ENCODE measurements around the gene TMEM240. TPM values are rescaled to one million over a fixed set of nuclear protein-coding genes. Genes with fewer than 3 reads are reported as not detected.

The TMEM240 gene
- 16.7 to 18.3 TPM (median 17.3 TPM) in 3 replicates for total RNA-seq

DNA sequence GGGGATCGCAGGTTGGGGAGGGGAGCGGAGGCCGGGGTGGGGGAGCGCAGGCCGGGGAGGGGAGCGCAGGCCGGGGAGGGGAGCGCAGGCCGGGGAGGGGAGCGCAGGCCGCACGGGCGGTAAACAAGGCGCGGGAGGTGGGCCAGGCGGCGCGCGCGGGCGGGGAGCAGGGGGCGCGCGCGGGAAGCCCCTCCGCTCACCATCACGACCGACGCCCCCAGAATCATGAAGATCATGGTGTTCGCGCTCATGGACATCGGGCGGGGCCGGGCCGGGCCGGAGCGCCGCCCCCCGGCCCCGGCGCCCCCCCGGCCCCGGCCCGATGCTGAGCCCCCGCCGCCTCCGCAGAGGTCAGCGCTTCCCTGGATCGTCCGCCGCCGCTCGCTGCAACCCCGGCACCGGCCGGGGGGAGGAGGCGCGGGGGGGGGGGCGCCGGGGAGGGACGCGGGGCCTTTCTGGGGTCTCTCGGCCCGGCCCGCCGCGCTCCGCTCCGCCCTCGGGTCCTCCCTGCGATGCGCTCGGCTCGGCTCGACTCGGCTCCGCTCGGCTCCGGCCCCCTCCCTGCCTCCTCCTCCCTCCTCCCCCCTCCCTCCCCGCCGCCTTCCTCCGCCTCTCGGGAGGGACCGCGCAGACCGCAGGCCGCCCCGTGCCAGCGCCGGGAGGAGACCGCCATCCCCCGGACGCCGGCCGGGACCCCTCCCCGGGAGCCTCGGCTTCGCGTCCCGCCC lies at the start of gene TMEM240:
Gene TMEM240, minus strand, starts transcription at position 535 of the 728 bp plus-strand sequence. Its CDS starts 278 bp downstream, at position 257.
- H3K4me3 Mint-ChIP-seq = peak within 1 kb of the TSS; percentile 80
- H3K9me3 Mint-ChIP-seq = no peaks in the 10 kb centered on the region
- peak within 1 kb of the TSS; percentile 67 for H3K27ac Mint-ChIP-seq
- no peaks in the 10 kb centered on the region for H3K4me1 Mint-ChIP-seq
- TF ChIP-seq, protein P1, sequence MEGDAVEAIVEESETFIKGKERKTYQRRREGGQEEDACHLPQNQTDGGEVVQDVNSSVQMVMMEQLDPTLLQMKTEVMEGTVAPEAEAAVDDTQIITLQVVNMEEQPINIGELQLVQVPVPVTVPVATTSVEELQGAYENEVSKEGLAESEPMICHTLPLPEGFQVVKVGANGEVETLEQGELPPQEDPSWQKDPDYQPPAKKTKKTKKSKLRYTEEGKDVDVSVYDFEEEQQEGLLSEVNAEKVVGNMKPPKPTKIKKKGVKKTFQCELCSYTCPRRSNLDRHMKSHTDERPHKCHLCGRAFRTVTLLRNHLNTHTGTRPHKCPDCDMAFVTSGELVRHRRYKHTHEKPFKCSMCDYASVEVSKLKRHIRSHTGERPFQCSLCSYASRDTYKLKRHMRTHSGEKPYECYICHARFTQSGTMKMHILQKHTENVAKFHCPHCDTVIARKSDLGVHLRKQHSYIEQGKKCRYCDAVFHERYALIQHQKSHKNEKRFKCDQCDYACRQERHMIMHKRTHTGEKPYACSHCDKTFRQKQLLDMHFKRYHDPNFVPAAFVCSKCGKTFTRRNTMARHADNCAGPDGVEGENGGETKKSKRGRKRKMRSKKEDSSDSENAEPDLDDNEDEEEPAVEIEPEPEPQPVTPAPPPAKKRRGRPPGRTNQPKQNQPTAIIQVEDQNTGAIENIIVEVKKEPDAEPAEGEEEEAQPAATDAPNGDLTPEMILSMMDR (IDR thresholded peaks at IDR 0.05; ENCODE audit: unreplicated experiment) = no peak
- H3K36me3 Mint-ChIP-seq = peaks cover 5% of the 10 kb centered on the region
- H3K27me3 Mint-ChIP-seq (ENCODE audit: low read depth) = no peaks in the 10 kb centered on the region
- DNase-seq (ENCODE audit: low spot score in 2 of 2, unreplicated experiment in 2 of 2) = peak; percentile 74 to 77

DNA sequence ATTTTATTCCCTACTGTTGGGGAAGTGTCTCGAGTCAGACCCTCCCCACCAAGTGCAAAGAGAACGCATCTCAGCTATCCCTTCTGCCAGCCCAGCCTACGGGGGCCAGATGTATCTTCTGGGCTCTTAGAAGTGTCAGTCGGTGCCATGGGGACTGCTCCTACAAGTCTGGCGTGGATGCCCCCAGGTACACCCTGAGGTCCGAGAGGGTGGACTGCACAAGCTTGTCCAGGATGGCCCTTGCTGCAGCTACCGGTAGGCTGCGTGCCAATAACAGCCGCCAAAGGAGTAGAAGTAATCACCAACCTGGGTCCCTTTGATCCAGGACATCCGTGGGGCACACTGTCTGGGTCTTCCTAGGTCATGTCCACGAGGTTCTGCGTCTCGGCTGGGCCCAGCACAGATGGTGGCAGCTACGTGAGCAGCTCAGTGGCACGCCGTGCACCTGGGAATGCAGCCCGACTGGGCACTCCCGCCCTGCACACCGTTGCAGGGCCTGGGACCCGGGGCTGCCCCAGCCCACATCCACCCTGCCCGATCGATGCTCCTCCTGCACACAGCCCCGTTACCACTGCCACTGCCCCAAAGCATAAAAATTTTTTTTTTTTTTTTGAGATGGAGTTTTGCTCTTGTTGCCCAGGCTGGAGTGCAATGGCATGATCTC lies 43.1 kb upstream of the TMEM240 start:
- no peak overlapping the region for H3K4me3 Mint-ChIP-seq
- H3K9me3 Mint-ChIP-seq = no peaks in the 10 kb centered on the region
- TF ChIP-seq, protein P1 (IDR thresholded peaks at IDR 0.05; ENCODE audit: unreplicated experiment) = no peak
- H3K27me3 Mint-ChIP-seq (ENCODE audit: low read depth) = peaks cover 66% of the 10 kb centered on the region
- H3K4me1 Mint-ChIP-seq = no peaks in the 10 kb centered on the region
- no peaks in the 10 kb centered on the region for H3K36me3 Mint-ChIP-seq
- DNase-seq (ENCODE audit: low spot score in 2 of 2, unreplicated experiment in 2 of 2) = no peak
- no peak overlapping the region for H3K27ac Mint-ChIP-seq

DNA sequence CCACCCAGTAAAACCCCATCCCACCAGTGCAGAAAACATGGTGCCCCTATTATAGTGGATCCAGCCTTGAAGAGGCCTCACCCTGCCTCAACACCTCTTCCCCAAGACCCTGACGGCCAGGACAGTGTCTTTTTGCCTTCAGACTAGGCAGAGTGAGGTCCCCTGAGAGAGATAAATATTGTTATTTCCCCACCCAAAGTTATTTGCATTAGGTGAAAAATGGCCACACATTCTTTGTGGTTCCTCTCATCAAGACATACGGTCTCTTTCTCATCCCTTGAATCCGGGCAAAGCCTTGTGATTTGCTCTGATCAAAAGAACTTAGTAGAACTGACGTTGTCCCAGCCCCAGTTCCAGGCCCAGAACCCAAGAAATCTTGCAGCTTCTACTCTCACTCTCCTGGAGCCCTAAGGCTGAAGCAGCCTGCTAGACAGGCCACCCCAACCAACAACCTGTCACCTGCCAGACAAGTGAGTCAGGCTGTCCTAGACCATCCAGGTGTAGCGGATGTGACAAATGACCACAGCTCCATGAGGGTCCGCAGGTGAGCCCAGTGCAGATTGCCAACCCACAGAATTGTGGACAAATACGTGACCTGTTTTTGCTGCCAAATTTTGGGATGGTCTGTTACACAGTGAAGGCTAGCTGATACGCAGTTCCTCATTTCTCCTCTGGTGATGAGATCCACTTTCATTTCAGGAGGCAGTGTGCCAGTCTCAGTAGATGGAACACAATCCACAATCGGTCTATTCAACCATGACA lies 42.3 kb upstream of the TMEM240 start:
- H3K4me3 Mint-ChIP-seq = no peak overlapping the region
- TF ChIP-seq, protein P1 (IDR thresholded peaks at IDR 0.05; ENCODE audit: unreplicated experiment) = no peak
- H3K9me3 Mint-ChIP-seq = no peaks in the 10 kb centered on the region
- no peaks in the 10 kb centered on the region for H3K4me1 Mint-ChIP-seq
- DNase-seq (ENCODE audit: low spot score in 2 of 2, unreplicated experiment in 2 of 2) = no peak
- no peaks in the 10 kb centered on the region for H3K36me3 Mint-ChIP-seq
- H3K27me3 Mint-ChIP-seq (ENCODE audit: low read depth) = peaks cover 69% of the 10 kb centered on the region
- H3K27ac Mint-ChIP-seq = no peak overlapping the region

DNA sequence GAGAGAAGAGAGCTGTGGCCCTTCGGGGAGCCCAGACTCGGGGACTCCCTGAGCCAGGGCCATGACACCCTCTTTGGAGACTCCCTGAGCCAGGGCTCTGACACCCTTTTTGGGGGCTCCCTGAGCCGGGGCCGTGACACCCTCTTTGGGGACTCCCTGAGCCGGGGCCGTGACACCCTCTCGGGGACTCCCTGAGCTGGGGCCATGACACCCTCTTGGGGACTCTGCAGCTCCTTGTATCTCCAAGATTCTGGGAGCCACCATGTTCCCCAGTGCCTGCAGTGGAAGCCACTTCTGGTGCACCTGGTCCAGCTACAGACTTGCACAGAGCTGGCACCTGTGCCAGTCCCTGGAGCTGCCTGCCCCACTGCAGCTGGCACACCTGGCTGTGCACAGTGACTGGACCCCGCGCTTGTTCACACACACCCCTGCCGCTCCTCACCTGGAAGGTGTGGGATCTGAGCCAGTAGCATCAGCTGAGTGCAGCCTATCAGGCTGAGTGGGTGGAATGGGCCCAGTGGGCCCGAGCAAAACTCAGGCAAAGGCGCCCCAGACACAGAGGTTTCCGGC lies 38.0 kb upstream of the TMEM240 start:
- Mint-ChIP-seq H3K4me3 (no peak overlapping the region), H3K9me3 (no peaks in the 10 kb centered on the region), H3K27me3 (ENCODE audit: low read depth) (peaks cover 45% of the 10 kb centered on the region), H3K4me1 (peaks cover 14% of the 10 kb centered on the region), H3K36me3 (no peaks in the 10 kb centered on the region), H3K27ac (no peak overlapping the region)
- TF ChIP-seq, protein P1 (IDR thresholded peaks at IDR 0.05; ENCODE audit: unreplicated experiment) = no peak
- no peak for DNase-seq (ENCODE audit: low spot score in 2 of 2, unreplicated experiment in 2 of 2)

DNA sequence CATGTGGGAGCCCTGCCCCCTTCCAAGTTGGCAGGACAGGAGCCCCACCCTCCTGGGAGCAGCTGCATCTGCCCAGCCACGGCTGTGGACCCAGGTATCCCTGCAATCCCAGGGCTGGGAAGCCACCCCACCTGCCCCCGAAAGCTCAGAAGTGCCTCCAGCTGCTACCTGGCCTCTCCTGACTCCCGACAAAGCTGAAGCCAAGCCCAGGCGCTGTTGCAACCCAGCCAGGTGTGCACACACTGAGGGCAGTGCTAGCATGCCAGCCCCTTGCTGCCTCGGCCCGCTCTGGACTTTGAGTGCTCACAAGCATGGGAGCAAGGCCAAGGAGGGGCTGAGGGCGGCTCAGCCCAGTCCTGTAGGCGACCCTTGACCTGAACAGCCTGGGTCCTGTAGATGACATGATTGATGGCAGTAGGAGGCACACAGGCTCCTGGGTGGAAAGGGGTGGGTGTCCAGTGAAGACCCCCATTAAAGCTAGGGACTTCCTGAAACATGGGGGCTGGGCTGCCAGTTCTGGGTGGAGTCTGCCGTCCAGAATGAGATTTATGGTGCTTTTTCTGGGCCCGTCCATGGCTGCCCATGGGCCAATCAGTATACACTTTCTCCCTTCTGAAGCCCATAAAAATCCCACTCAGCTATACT lies 37.1 kb upstream of the TMEM240 start:
- Mint-ChIP-seq H3K4me1 (peaks cover 18% of the 10 kb centered on the region), H3K9me3 (no peaks in the 10 kb centered on the region), H3K36me3 (no peaks in the 10 kb centered on the region), H3K4me3 (no peak overlapping the region), H3K27me3 (ENCODE audit: low read depth) (peaks cover 35% of the 10 kb centered on the region), H3K27ac (no peak overlapping the region)
- TF ChIP-seq, protein P1 (IDR thresholded peaks at IDR 0.05; ENCODE audit: unreplicated experiment) = no peak
- no peak for DNase-seq (ENCODE audit: low spot score in 2 of 2, unreplicated experiment in 2 of 2)
